Measurements from ENCODE around the gene DNTTIP2. TPM values are rescaled to one million over a fixed set of nuclear protein-coding genes. Genes with fewer than 3 reads are reported as not detected.

DNTTIP2 gene
- total RNA-seq, 1 donor from 2014 or later: 54.0 TPM

DNA sequence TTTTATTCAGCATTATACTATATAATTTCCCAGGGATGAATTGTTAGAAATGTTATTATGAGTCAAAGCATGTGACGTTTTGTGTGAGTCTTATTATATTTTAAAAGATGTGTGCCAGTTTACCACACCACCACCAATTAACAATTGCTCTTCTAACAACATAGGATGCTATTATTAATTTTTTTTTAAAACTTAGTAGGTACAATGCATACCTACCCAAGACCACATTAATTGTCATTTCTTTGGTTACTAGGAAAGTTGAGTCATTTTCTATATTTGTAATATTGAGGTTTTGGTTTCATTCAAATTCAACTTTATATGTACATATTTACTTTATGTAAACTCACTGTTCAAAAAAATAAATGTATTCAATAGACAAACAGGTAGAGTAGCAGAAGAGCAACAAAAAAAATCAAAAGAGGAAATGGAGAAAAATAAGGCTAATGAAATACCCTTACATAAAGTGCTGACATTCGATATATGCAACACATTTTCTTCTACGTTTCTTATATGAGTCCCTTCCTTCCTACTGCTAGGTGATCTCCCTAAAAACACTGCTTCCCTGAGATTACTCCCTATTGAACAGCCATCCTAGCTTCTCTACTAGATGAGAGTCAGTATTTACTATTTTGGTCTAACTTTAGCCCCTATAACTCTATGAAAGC is 20.7 kb upstream of the DNTTIP2 start:
- Mint-ChIP-seq H3K4me1 (ENCODE audit: low read depth, unreplicated experiment) (no peaks in the 10 kb centered on the region), H3K27me3 (ENCODE audit: unreplicated experiment) (no peaks in the 10 kb centered on the region), H3K9me3 (ENCODE audit: unreplicated experiment) (no peaks in the 10 kb centered on the region), H3K4me3 (ENCODE audit: unreplicated experiment) (no peak overlapping the region), H3K27ac (ENCODE audit: unreplicated experiment) (no peak overlapping the region), H3K36me3 (ENCODE audit: unreplicated experiment) (no peaks in the 10 kb centered on the region)
- no peak for DNase-seq
- TF ChIP-seq, protein P1, sequence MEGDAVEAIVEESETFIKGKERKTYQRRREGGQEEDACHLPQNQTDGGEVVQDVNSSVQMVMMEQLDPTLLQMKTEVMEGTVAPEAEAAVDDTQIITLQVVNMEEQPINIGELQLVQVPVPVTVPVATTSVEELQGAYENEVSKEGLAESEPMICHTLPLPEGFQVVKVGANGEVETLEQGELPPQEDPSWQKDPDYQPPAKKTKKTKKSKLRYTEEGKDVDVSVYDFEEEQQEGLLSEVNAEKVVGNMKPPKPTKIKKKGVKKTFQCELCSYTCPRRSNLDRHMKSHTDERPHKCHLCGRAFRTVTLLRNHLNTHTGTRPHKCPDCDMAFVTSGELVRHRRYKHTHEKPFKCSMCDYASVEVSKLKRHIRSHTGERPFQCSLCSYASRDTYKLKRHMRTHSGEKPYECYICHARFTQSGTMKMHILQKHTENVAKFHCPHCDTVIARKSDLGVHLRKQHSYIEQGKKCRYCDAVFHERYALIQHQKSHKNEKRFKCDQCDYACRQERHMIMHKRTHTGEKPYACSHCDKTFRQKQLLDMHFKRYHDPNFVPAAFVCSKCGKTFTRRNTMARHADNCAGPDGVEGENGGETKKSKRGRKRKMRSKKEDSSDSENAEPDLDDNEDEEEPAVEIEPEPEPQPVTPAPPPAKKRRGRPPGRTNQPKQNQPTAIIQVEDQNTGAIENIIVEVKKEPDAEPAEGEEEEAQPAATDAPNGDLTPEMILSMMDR (IDR thresholded peaks at IDR 0.05; ENCODE audit: partially characterized antibody, unreplicated experiment): no peak

DNA sequence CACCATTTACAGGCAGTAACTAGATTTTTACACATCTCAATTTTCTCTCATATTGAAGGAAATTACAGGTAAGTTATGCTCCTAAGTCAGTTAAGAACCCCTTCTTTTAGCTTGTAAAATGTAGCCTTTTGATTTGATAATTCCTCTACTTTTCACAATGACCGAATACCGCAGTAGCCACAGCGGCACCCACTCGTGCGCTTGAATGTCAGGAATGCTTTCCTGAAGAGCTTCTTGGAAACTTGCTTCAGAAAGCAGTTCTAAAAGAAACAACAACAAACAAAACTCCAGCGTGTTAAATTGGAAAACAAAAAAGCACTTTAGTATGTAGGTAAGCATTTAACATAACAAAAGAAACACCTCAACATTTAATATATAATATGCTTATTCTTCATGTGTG is 9.9 kb upstream of the DNTTIP2 start:
- H3K4me1 Mint-ChIP-seq (ENCODE audit: low read depth, unreplicated experiment): peaks cover 4% of the 10 kb centered on the region
- DNase-seq: no peak
- H3K9me3 Mint-ChIP-seq (ENCODE audit: unreplicated experiment): no peaks in the 10 kb centered on the region
- H3K4me3 Mint-ChIP-seq (ENCODE audit: unreplicated experiment): no peak overlapping the region
- no peaks in the 10 kb centered on the region for H3K36me3 Mint-ChIP-seq (ENCODE audit: unreplicated experiment)
- H3K27ac Mint-ChIP-seq (ENCODE audit: unreplicated experiment): no peak overlapping the region
- TF ChIP-seq, protein P1 (IDR thresholded peaks at IDR 0.05; ENCODE audit: partially characterized antibody, unreplicated experiment): no peak
- no peaks in the 10 kb centered on the region for H3K27me3 Mint-ChIP-seq (ENCODE audit: unreplicated experiment)

DNA sequence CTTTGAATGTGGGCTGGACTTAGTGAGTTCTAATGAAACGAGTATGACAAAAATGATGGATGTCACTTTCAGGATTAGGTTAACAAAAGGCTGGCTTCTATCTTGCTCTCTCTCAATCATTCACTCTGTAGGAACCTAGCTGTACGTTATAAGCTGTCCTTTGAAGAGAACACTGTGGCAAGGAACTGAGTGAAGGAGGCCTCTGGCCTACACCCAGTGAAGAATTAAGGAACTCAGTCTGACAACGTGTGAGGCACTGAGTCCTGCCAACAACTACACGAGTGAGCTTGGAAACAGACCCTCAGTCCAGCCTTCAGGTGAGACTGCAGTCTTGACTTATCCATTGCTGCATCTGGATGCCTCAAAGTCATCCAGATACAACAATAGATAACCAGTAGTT is 3.3 kb upstream of the DNTTIP2 start:
- no peak for DNase-seq
- no peaks in the 10 kb centered on the region for H3K36me3 Mint-ChIP-seq (ENCODE audit: unreplicated experiment)
- no peak overlapping the region for H3K4me3 Mint-ChIP-seq (ENCODE audit: unreplicated experiment)
- H3K27ac Mint-ChIP-seq (ENCODE audit: unreplicated experiment): no peak overlapping the region
- TF ChIP-seq, protein P1 (IDR thresholded peaks at IDR 0.05; ENCODE audit: partially characterized antibody, unreplicated experiment): no peak
- H3K9me3 Mint-ChIP-seq (ENCODE audit: unreplicated experiment): peaks cover 3% of the 10 kb centered on the region
- peaks cover 5% of the 10 kb centered on the region for H3K4me1 Mint-ChIP-seq (ENCODE audit: low read depth, unreplicated experiment)
- no peaks in the 10 kb centered on the region for H3K27me3 Mint-ChIP-seq (ENCODE audit: unreplicated experiment)

DNA sequence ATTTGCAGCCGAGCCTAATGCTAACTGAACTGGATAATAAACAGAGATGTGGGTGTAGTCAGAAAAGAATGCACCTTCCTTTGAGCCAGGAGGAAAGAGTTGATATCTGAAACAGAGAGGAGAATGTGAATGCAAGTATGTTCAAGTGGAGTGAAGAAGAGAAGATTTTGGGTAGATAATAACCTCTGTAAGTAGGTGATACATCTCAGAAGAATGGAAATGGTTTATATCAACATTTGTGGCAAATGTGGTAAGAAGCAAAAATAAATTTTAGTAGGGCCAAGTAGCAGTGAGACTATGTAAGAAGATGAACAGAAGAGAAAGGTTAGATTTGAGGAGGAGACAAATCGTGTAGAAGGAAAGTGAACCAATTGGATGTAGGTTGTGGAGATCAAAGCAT is 1.7 kb upstream of the DNTTIP2 start:
- Mint-ChIP-seq H3K36me3 (ENCODE audit: unreplicated experiment) (no peaks in the 10 kb centered on the region), H3K27ac (ENCODE audit: unreplicated experiment) (no peak overlapping the region), H3K4me1 (ENCODE audit: low read depth, unreplicated experiment) (peaks cover 5% of the 10 kb centered on the region), H3K4me3 (ENCODE audit: unreplicated experiment) (no peak overlapping the region), H3K27me3 (ENCODE audit: unreplicated experiment) (no peaks in the 10 kb centered on the region), H3K9me3 (ENCODE audit: unreplicated experiment) (peaks cover 3% of the 10 kb centered on the region)
- TF ChIP-seq, protein P1 (IDR thresholded peaks at IDR 0.05; ENCODE audit: partially characterized antibody, unreplicated experiment): no peak
- DNase-seq: no peak

DNA sequence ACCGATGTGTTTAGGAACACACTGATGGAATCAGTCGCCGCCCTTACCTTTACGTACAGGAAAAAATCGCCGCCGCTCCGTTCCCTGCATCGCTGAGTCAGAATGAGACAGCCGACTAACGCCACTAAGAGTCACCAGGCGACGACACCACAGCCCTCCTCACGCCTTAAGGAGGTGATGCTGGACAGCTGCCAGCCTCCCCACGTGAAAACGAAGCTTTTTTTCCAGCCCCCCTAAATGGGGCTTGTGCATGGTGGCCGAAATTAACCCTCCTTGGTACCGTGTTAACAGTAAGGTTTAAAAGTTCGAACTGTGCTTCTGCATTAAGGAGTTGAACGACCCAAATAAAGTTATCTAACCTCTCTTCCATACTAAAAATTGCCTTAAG is 511 bp downstream of the DNTTIP2 start:
- Mint-ChIP-seq H3K36me3 (ENCODE audit: unreplicated experiment) (no peaks in the 10 kb centered on the region), H3K4me1 (ENCODE audit: low read depth, unreplicated experiment) (peaks cover 9% of the 10 kb centered on the region), H3K4me3 (ENCODE audit: unreplicated experiment) (peak overlapping the region; percentile 90), H3K27ac (ENCODE audit: unreplicated experiment) (peak overlapping the region; percentile 93), H3K27me3 (ENCODE audit: unreplicated experiment) (no peaks in the 10 kb centered on the region), H3K9me3 (ENCODE audit: unreplicated experiment) (peaks cover 3% of the 10 kb centered on the region)
- DNase-seq: peak; percentile 15
- TF ChIP-seq, protein P1 (IDR thresholded peaks at IDR 0.05; ENCODE audit: partially characterized antibody, unreplicated experiment): no peak
